Kidney epithelial cell (primary cell): ENCODE measurements around the gene TNFAIP8L3. TPM values are rescaled to one million over a fixed set of nuclear protein-coding genes. Genes with fewer than 3 reads are reported as not detected.

ENCODE experiments used
- DNase-seq: peaks from one replicate; pipeline ENCODE4 v3.0.0-alpha.2; 2010; ENCODE audit warnings: low read depth
- H3K27me3 ChIP-seq: 2 replicates; pipeline ENCODE4 v1.6.0; 2011; ENCODE audit warnings: low read length; ENCODE audit not compliant: control insufficient read depth, insufficient read depth
- H3K36me3 ChIP-seq: 2 replicates; pipeline ENCODE4 v1.5.1; 2011; ENCODE audit warnings: low read length; ENCODE audit not compliant: control insufficient read depth, insufficient read depth
- H3K4me3 ChIP-seq: 2 replicates; pipeline ENCODE4 v1.5.1; 2011; ENCODE audit warnings: low read depth, mild to moderate bottlenecking, control low read depth, low read length
- total RNA-seq: library from RNA; depleted of rRNA; stranded (reverse); fragments of >200 nt; gene quantifications from 2 replicates; pipeline ENCODE4 v1.2.3, GENCODE V29; 2015
- TF ChIP-seq, protein P1 (sequence below): IDR thresholded peaks from 2 replicates; pipeline ENCODE4 v1.5.1; 2011; ENCODE audit warnings: mild to moderate bottlenecking, moderate library complexity, low read length, control low read depth, inconsistent platforms; ENCODE audit not compliant: insufficient read depth, poor library complexity, severe bottlenecking

Gene TNFAIP8L3
- total RNA-seq, 1 donor from 2014 or later, result 0.92 TPM

DNA sequence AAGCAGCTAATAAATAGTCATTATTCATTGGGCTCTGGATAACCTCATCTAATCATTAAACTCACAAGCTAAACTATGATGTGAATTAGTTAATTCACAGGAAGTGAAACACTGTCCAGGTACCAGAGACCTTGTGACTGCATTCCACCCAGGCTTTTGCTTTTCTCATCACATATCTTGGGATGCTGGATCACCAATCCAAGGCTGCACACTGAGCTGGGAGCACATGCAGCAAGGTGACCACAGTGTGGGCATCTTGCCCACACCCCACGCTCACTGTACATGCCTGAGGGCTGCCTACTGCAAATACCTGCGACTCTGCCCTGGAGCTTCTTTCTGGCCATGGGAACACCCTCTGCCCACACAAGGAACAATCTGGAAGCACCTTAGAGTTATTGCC is 40.6 kb upstream of the TNFAIP8L3 start:
- Histone ChIP-seq H3K4me3 (no peak overlapping the region), H3K27me3 (no peaks in the 10 kb centered on the region), H3K36me3 (no peaks in the 10 kb centered on the region)
- DNase-seq, result peak; percentile 62
- TF ChIP-seq, protein P1, sequence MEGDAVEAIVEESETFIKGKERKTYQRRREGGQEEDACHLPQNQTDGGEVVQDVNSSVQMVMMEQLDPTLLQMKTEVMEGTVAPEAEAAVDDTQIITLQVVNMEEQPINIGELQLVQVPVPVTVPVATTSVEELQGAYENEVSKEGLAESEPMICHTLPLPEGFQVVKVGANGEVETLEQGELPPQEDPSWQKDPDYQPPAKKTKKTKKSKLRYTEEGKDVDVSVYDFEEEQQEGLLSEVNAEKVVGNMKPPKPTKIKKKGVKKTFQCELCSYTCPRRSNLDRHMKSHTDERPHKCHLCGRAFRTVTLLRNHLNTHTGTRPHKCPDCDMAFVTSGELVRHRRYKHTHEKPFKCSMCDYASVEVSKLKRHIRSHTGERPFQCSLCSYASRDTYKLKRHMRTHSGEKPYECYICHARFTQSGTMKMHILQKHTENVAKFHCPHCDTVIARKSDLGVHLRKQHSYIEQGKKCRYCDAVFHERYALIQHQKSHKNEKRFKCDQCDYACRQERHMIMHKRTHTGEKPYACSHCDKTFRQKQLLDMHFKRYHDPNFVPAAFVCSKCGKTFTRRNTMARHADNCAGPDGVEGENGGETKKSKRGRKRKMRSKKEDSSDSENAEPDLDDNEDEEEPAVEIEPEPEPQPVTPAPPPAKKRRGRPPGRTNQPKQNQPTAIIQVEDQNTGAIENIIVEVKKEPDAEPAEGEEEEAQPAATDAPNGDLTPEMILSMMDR, result no peak

DNA sequence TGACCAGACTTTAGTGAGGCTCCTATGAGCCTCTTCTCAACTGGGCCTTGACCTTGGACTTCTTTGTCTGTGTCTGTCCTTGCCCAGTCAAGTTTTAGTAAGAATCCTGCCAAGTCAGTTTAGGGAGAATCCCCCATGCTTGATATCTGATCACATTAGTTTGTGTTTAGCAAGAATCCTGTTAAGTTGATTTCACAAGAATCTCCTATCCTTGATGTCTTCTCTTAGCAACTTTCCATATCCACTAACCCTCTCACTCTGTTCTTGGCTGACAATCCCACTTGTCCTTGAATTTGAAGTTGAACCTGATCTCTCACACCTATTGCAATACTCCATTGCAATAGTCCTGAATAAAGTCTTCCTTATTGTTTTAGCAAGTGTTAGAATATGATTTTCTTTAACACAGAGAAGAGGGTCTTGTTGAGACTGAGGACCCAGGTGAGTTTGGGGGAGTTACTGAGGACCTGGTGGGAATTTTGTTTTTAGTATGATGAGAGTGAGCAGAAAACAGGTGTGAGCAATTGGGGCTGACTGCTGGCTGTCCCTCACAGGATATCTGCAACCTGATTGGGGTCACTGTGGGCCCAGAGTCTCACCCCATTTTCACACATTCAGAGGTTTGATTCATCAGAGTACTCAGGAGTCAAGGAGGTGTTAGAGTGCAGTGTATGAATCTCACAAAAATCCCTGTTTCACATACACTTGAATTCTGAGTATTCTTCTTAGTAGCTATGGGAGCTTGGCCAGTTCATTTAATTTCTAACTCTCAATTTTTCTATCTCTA is 39.9 kb upstream of the TNFAIP8L3 start:
- TF ChIP-seq, protein P1, result no peak
- DNase-seq, result no peak
- Histone ChIP-seq H3K4me3 (no peak overlapping the region), H3K27me3 (no peaks in the 10 kb centered on the region), H3K36me3 (no peaks in the 10 kb centered on the region)

DNA sequence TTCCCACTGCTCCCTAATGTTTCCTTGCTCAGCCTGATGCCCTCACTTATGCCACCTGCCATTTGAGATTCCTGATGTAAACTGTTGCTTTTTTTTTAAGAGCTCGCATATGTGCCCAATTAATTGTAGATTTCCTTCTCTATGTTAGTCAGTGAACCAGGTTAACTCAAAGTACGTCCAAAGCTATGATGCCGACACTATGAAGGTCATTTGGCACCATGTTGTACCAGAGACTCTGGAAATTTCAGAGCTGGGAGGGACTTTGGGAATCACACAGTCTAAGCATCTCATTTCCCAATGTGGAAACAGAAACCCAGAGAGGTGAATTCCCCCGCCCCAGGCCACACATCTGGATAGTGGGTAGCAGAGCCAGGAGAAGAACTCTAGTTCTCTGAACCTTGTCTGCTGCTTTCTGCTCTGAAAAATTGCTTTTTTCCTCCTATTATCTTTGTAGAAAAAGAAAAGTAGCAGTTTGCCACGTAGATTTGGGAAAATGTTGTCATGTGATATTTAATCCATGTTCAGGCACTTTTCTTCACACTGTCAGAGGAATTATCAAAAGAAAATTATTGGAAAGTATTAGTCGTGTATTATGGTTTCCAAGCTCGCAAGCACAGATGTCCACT is 38.5 kb upstream of the TNFAIP8L3 start:
- no peak for DNase-seq
- TF ChIP-seq, protein P1, result no peak
- Histone ChIP-seq H3K27me3 (no peaks in the 10 kb centered on the region), H3K4me3 (no peak overlapping the region), H3K36me3 (no peaks in the 10 kb centered on the region)

DNA sequence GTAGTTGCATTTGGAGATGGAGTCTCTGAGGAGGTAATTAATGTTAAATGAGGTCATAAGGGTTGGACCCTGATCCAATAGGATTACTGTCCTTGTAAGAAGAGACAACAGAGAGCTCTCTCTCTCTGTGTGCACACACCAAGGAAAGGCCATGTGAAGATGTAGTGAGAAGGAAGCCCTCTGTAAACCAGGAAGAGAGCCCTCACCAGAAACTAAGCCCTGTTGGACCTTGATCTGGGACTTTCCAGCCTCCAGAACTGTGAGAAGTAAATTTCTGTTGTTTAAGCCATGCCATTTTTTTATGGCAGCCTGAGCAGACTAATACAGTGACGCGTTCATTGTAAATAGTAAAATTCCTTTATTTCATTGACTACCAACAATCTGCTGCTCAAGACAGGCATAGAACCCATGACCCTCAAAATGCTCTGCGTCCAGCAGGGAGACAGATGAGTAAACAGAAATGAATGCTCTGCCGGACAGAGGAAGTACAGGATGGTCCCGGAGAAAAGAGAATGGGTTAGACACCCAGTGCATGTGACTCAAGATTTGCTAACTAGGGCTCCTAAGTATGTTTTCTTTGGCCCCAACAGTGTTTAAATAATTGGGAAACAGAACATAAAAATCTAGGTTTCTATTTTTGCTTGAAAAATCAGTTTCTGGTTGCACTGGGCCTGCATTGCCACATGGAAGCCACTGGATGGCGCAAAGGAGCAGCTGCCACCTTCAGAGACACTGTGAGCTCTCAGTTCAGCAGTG is 37.9 kb upstream of the TNFAIP8L3 start:
- peak; percentile 84 for DNase-seq
- TF ChIP-seq, protein P1, result peak; percentile 94
- Histone ChIP-seq H3K4me3 (no peak overlapping the region), H3K36me3 (no peaks in the 10 kb centered on the region), H3K27me3 (no peaks in the 10 kb centered on the region)

DNA sequence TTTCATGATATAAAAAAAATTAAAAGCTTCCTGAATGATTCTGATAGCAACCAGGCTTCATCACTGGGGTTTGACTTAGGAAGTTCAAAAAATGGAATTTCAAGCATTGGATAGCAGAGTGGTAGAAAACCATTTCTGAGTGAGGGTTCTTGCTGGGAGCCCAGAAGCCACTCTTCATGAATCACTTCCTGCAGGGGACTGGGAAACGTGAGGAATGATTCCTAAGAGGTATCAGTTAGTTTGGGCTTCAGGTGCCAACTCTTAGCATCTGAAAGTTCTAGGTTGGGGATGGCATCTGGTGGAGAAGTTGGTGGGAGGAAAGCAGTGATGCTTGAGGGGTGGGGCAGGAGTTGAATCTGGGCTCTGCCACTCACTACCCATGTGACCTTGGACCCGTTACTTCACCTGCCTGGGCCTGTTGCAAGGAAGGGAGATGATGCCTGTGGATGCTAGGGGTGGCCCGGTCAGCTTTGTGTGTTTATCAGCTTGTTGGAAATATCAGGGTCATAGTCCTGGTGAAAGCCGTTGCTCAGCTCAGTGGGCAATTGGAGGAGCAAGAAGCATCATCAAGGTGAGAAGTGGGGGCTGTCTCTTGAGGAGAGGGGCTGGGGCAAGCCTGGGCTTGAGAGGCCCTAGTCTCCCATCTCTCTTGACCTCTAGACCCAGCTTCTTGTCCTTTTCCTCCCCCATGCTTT is 37.0 kb upstream of the TNFAIP8L3 start:
- Histone ChIP-seq H3K36me3 (no peaks in the 10 kb centered on the region), H3K27me3 (no peaks in the 10 kb centered on the region), H3K4me3 (no peak overlapping the region)
- TF ChIP-seq, protein P1, result no peak
- no peak for DNase-seq
